Endodermal cell (in vitro differentiated cells): ENCODE results near the gene NGEF. TPM values are rescaled to one million over a fixed set of nuclear protein-coding genes. Genes with fewer than 3 reads are reported as not detected.
A peak's percentile ranks its signal among the peaks of the same experiment; 100 is the strongest.

Experiments
- DNase-seq: peaks from one replicate; pipeline ENCODE4 v3.0.0-alpha.2; 2017
- H3K27ac ChIP-seq: 2 replicates; pipeline ENCODE4 v1.5.1; 2013; ENCODE audit warnings: mild to moderate bottlenecking, low read depth, low read length, moderate library complexity
- H3K27me3 ChIP-seq: 2 replicates; pipeline ENCODE4 v1.6.1; 2013; ENCODE audit warnings: mild to moderate bottlenecking, low read length, moderate library complexity; ENCODE audit not compliant: insufficient read depth, control insufficient read depth, poor library complexity, severe bottlenecking
- H3K36me3 ChIP-seq: 2 replicates; pipeline ENCODE4 v1.7.0; 2013; ENCODE audit warnings: mild to moderate bottlenecking, low read length, moderate library complexity; ENCODE audit not compliant: control insufficient read depth, insufficient read depth
- H3K4me1 ChIP-seq: one replicate; pipeline ENCODE4 v1.7.0; 2013; ENCODE audit warnings: low read length; ENCODE audit not compliant: control insufficient read depth, insufficient read depth
- H3K4me3 ChIP-seq: 2 replicates; pipeline ENCODE4 v1.5.1; 2013; ENCODE audit warnings: mild to moderate bottlenecking, low read length, moderate library complexity
- H3K9ac ChIP-seq: 2 replicates; pipeline ENCODE4 v1.6.1; 2013; ENCODE audit warnings: mild to moderate bottlenecking, low read length, moderate library complexity; ENCODE audit not compliant: poor library complexity, severe bottlenecking; ENCODE audit errors: extremely low read depth
- H3K9me3 ChIP-seq: 2 replicates; pipeline ENCODE4 v1.6.1; 2013; ENCODE audit warnings: mild to moderate bottlenecking, low read length, moderate library complexity; ENCODE audit not compliant: control insufficient read depth
- H3K27ac Mint-ChIP-seq: 2 replicates; pipeline ENCODE4 v1.8.0; 2020; ENCODE audit warnings: mixed read lengths
- H3K27me3 Mint-ChIP-seq: 2 replicates; pipeline ENCODE4 v1.8.0; 2021; ENCODE audit warnings: mild to moderate bottlenecking, mixed read lengths; ENCODE audit not compliant: insufficient read depth
- H3K36me3 Mint-ChIP-seq: 2 replicates; pipeline ENCODE4 v1.8.0; 2020; ENCODE audit warnings: low read depth, mixed read lengths
- H3K4me1 Mint-ChIP-seq: 2 replicates; pipeline ENCODE4 v1.8.0; 2020; ENCODE audit warnings: mixed read lengths
- H3K4me3 Mint-ChIP-seq: 2 replicates; pipeline ENCODE4 v1.8.0; 2020; ENCODE audit warnings: mild to moderate bottlenecking, moderate library complexity, mixed read lengths
- H3K9me3 Mint-ChIP-seq: 2 replicates; pipeline ENCODE4 v1.8.0; 2020; ENCODE audit warnings: mild to moderate bottlenecking, mixed read lengths
- CTCF ChIP-seq: fragments of 200-600 bp; sonication (generic); conservative IDR thresholded peaks from 2 replicates; pipeline ENCODE4 v1.5.0; 2021; ENCODE audit warnings: antibody characterized with exemption, mild to moderate bottlenecking
- WGBS, 2 experiments: methylation state at CpG; one replicate each; pipeline versions ENCODE4 v1.1.5 to v1.1.7; 2013; ENCODE audit warnings: missing lambda C conversion rate in 2 of 2, mixed read lengths in 1 of 2; ENCODE audit not compliant: insufficient coverage in 1 of 2, insufficient read length in 1 of 2; 5-methylcytosine and 5-hydroxymethylcytosine counted together
- total RNA-seq, 2 donors: library from RNA; stranded (reverse); fragmentation: NEBNext Ultra II Directional in 1 of 2; extraction: Animal tissue kit (Norgen Biotek cat#: 25700) in 1 of 2; gene quantifications; 2 replicates in 1 of 2; 3 replicates in 1 of 2; pipeline ENCODE4 v1.2.1, GENCODE V29; 2021

The NGEF gene
- total RNA-seq, 2 donors from 2014 or later, result 1.8 to 2.9 TPM

GRCh38 chr2:232889876-232890401 is 123.1 kb downstream of the NGEF start:
- Mint-ChIP-seq H3K4me1 (peaks cover 11% of the 10 kb centered on the region), H3K27ac (no peak overlapping the region), H3K4me3 (no peak overlapping the region), H3K27me3 (no peaks in the 10 kb centered on the region), H3K36me3 (no peaks in the 10 kb centered on the region), H3K9me3 (no peaks in the 10 kb centered on the region)
- Histone ChIP-seq H3K9ac (no peak overlapping the region), H3K27me3 (no peaks in the 10 kb centered on the region), H3K36me3 (no peaks in the 10 kb centered on the region), H3K4me3 (no peak overlapping the region), H3K4me1 (no peaks in the 10 kb centered on the region), H3K27ac (no peak overlapping the region), H3K9me3 (no peaks in the 10 kb centered on the region)
- TF ChIP-seq CTCF, result no peak
- 85 to 91% methylated on average over 4 to 5 of the region's 5 CpGs for WGBS, 2 experiments
- DNase-seq, result peak; percentile 33

DNA sequence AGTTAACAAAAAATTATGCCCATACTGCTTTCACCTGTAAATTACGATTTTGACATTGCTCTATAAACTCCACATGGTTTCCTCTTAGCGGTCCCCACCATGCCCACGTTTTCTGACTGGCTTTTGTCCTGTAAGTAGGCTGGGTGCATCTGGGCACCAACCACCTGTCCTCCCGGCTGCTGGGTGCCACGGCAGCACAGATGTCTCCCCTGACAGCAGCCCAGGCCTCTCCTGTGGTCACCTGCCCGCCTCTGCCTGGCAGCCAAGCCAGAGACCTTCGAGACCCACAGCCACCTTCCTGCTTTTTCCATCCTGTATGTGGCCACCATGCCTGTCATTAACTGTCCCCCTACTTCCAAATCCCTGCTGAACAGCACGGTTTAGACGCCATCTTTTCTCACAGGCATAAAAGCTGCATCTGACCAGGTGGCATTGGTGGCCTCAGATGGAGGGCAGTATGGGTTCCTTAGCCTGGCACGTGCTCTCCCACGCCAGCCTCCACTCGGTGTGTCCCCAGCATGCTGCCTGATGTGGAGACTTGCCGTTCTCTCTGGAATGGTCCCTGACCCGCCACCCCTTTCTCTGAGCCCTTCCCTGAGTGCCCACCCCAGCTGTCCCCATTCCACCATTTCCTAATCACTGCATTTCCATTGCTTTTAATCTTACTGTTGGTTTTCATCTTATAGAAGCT is 124.1 kb downstream of the NGEF start:
- H3K27me3 Mint-ChIP-seq, result no peaks in the 10 kb centered on the region
- no peaks in the 10 kb centered on the region for H3K4me1 ChIP-seq

DNA sequence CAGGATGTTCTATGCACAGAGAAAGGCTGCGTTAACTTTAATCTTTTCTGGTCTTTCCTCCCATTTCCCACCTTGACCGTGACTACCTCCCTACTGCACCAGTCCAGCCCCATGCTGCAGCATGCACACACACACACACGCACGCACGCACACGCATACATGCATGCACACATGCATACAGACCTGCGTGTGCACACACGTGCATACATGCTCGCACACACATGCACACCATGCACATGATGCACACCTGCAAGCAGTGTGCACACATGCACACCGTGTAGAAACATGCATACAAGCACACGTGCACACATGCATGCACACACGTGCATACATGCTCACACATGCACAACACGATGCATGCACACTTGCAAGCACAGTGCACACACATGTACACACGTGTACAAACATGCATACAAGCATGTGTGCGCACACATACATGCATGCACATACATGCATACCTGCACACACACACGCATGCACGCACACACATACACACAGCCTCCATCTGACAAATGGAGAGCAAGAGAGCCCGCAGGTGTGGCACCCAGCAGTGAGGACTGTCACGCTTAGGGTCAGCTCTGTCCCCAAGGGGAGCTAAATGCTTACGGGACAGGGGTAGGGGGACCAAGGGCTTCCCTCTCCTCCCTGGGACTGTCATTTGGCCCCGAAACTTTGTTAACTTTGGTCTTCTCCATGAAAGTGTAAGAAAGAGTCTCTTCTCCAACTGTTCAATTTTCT is 124.8 kb downstream of the NGEF start:
- Histone ChIP-seq H3K27ac (no peak overlapping the region), H3K36me3 (no peaks in the 10 kb centered on the region), H3K27me3 (no peaks in the 10 kb centered on the region), H3K4me1 (no peaks in the 10 kb centered on the region), H3K9me3 (no peaks in the 10 kb centered on the region), H3K9ac (no peak overlapping the region), H3K4me3 (no peak overlapping the region)
- no peak for TF ChIP-seq CTCF
- H3K4me3 Mint-ChIP-seq, result no peak overlapping the region
- H3K4me1 Mint-ChIP-seq, result peaks cover 11% of the 10 kb centered on the region
- DNase-seq, result peak; percentile 40
- WGBS, 2 experiments, result 92 to 95% methylated on average over 14 to 21 of the region's 21 CpGs
- no peaks in the 10 kb centered on the region for H3K9me3 Mint-ChIP-seq
- H3K27me3 Mint-ChIP-seq, result no peaks in the 10 kb centered on the region
- no peak overlapping the region for H3K27ac Mint-ChIP-seq
- no peaks in the 10 kb centered on the region for H3K36me3 Mint-ChIP-seq

More for the DNA sequence above, 124.1 kb downstream of the NGEF start:
- Histone ChIP-seq H3K36me3 (no peaks in the 10 kb centered on the region), H3K27ac (no peak overlapping the region), H3K27me3 (no peaks in the 10 kb centered on the region), H3K9me3 (no peaks in the 10 kb centered on the region), H3K9ac (no peak overlapping the region), H3K4me3 (no peak overlapping the region)
- WGBS, 2 experiments, result 88 to 91% methylated on average over 11 to 14 of the region's 14 CpGs
- peak; percentile 34 for DNase-seq
- Mint-ChIP-seq H3K27ac (no peak overlapping the region), H3K4me3 (no peak overlapping the region), H3K9me3 (no peaks in the 10 kb centered on the region), H3K4me1 (peaks cover 11% of the 10 kb centered on the region), H3K36me3 (no peaks in the 10 kb centered on the region)
- no peak for TF ChIP-seq CTCF
